Effector CD4-positive, alpha-beta T cell (primary cell): Measurements from ENCODE around the gene AKR1C1.
"Not testable (repeated sequence)": the region's sequence is repeated elsewhere in the genome, so short reads cannot be mapped to it uniquely, and the experiment has no call there.

Source experiments
- DNase-seq: peaks from one replicate; pipeline ENCODE4 v3.0.0-alpha.2; 2020

Gene AKR1C1

DNA sequence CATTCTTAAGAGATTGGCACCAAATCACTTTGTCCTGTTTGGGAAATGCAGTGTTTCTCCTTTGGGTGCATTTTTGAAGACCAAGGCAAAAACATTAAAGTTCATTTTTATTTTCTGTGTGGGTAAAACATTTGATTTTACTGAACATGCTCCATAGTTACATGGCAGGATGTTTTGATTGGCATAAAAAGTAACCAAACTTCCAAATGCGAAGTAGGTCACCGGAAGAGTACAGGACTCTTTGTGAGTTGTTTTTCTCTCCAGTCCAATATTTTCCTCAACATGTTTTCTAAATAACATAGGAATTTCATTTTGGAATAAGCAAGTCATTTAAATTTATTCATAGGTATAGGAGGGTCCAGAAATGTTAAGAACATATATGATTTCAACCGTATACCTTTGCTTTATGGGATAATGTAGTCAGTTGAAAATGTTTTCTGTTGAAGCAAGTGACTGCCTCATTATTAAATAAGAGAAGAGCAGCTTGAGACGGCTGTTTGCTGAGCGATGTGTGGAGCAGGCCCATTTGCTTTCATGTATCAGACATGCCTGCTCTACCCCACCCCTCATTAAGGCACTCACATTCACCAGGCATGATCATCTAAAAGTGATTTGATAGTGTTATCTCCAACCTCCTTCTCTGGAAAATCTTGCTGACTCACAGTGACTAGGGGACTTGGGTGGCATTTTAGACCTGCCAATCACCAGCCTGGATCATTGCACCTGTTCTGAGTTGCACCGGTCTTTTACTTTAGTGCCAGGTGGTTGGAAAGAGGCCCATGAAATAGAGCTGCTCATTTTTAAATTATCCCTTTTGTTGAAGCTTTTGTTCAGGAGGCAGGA lies 56.8 kb downstream of the AKR1C1 start:
- not testable (repeated sequence) for DNase-seq

DNA sequence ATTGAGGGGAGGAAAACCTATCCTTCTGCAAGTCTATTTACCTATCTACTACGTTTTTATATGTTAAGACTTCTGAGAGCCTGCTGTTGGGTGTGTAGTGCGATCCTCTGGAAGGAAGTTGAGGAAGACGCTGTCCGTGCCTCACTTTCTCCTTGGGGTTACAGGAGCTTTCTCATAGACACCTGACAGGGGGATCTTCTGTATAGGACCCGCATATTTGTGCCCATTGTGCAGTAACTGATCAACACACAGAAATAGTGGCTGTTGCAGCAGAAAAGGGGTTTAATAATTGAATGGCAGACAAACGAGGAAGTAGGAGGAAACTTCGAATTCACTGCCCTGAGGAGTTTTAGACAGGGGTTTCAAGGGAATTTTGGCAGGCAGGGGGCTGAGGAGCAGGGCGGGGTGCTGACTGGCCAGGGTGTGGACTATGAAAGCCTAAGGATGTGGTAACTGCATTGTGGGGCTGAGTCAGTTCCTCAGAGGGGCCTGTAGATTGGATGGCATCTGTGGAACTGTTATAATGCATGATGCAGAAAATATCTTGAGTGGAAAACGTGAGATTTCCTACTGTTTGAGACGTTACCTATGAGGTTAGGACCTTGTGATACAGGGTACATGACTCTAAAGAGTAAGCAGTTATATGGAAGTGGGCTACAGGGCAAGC lies 58.5 kb downstream of the AKR1C1 start:
- not testable (repeated sequence) for DNase-seq

DNA sequence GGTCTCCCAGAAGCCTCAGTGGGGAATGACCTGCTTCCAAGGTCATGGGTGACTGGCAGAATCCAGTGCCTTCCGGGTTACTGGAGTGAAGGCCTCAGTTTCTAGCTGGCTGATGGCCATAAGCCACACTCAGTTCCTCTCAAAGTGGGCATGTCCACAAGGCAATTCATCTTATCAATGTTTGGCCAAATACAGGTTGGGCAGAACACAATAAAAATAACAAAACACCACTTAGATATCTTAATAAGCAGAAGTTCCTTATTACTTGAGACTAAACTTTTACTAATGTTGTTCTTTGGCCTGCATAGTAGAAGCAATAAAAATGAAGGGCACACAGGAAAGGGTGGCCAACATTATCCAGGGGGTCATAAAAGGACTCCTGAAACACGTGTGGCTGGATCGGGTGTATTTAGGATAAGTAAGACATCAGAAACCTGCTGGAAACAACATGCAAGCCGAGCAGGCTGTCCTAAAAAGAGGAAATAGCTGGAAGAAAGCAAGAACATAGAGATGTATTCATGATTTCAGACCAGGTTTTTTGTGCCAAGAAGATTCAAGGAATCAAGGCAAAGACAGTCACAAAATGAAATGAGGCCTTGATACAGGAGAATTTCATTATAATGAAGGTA lies 60.1 kb downstream of the AKR1C1 start:
- no peak for DNase-seq

DNA sequence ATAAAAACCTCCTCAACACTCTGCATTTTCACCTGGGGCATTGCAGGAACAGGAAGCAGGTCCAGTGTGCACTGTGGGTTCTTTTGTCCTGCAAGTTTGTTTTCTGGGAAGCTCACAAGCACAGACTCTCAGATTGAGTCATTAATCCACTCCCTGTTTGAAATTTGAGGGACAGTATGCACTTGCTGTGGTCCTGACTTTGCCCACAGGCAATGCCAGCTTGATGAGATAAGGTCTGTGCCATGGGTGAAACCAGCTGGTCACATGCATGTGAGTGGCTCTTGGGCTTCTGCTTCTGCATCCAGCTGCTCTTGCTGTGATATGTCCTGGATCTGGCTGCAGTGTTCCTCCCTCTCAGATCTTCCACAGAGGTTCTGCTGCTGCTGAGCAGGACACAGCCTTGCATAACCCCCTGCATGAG lies 62.3 kb downstream of the AKR1C1 start:
- not testable (repeated sequence) for DNase-seq

DNA sequence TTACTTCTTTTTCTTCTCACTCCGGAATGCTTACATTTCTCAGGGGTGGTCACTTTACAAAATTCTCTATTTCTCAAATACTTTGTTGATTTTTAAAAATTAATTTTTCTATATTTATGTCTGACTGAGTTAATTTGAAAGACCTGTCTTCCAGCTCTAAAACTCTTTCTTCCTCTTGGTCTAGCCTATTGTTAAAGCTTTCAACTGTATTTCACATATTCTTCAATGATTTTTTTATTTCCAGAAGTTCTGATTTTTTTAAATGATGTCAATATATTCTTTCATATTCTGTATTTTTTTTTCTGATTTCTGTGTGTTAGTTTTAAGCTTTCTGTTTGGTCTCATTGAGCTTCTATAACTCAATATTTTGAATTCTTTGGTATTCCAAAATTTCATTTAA lies 67.8 kb downstream of the AKR1C1 start:
- no peak for DNase-seq

DNA sequence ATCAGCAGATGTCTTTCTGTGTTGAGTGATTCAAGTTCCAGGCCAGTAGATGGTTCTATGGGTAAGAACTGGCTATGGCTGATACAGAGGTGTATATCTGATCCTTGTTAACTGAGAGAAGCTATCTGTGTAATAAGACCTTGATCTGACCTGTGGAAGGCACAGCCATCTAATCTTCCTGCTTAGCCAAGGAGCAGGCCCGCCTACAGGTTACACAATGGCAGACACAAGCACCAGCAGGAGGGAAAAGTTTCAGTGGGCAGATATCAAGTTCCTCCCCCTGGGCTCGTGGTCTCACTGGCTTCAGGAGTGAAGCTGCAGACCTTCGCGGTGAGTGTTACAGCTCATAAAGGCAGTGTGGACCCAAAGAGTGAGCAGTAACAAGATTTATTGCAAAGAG lies 68.4 kb downstream of the AKR1C1 start:
- DNase-seq = not testable (repeated sequence)

DNA sequence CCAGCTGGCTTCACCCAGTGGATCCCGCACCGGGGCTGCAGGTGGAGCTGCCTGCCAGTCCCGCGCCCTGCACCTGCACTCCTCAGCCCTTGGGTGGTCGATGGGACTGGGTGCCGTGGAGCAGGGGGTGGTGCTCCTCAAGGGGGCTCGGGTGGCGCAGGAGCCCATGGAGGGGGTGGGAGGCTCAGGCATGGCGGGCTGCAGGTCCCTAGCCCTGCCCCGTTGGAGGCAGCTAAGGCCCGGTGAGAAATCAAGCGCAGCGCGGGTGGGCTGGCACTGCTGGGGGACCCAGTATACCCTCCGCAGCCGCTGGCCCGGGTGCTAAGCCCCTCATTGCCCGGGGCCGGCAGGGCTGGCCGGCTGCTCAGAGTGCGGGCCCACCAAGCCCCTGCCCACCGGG lies 69.2 kb downstream of the AKR1C1 start:
- DNase-seq = not testable (repeated sequence)
